Psoas muscle (tissue), 8 donors: ENCODE measurements around the gene KISS1R. TPM values are rescaled to one million over a fixed set of nuclear protein-coding genes. Genes with fewer than 3 reads are reported as not detected.
"Not testable (repeated sequence)": the region's sequence is repeated elsewhere in the genome, so short reads cannot be mapped to it uniquely, and the experiment has no call there.

Experiments used
- ATAC-seq, 4 donors: fragments of 200-7000 bp; cut with Tn5 transposase; one replicate each; pipeline ENCODE4 v1.9.1; 2020; ENCODE audit warnings: moderate library complexity in 3 of 4, mild to moderate bottlenecking in 2 of 4
- DNase-seq, 2 donors: peaks; one replicate each; pipeline ENCODE4 v3.0.0-alpha.2; 2020
- H3K27ac ChIP-seq: fragments of 200-600 bp; one replicate; pipeline ENCODE4 v1.8.0; 2022
- H3K27me3 ChIP-seq, 3 donors: fragments of 200-600 bp in 1 of 3; one replicate each; pipeline versions ENCODE4 v1.6.1 to v1.8.0; 2013 to 2022; ENCODE audit warnings: low read length in 2 of 3, mild to moderate bottlenecking in 2 of 3, moderate library complexity in 1 of 3; ENCODE audit not compliant: insufficient read depth in 3 of 3
- H3K36me3 ChIP-seq, 2 donors: fragments of 200-600 bp in 1 of 2; one replicate each; pipeline versions ENCODE4 v1.6.1 to v1.8.0; 2013 to 2022; ENCODE audit warnings: low read depth in 1 of 2, mild to moderate bottlenecking in 1 of 2, moderate library complexity in 1 of 2; ENCODE audit not compliant: insufficient read depth in 1 of 2
- H3K4me1 ChIP-seq: fragments of 200-600 bp; one replicate; pipeline ENCODE4 v1.8.0; 2022
- H3K4me3 ChIP-seq: fragments of 200-600 bp; one replicate; pipeline ENCODE4 v1.8.0; 2022; ENCODE audit warnings: mild to moderate bottlenecking
- H3K9me3 ChIP-seq: fragments of 200-600 bp; one replicate; pipeline ENCODE4 v1.8.0; 2022
- CTCF ChIP-seq: fragments of 200-600 bp; IDR thresholded peaks from one replicate; pipeline ENCODE4 v1.8.0; 2022; ENCODE audit warnings: antibody characterized with exemption
- WGBS, 3 donors: extraction: QIAGEN DNeasy Blood & Tissue Kit; methylation state at CpG; one replicate each; pipeline versions ENCODE4 v1.1.6 to v1.1.7; 2013; 5-methylcytosine and 5-hydroxymethylcytosine counted together
- intact Hi-C, 2 donors: fragments of 100-400 bp; cut with DNase I; formaldehyde crosslinking; loops; one replicate each; pipeline versions ENCODE4 v1.11.0 to v1.14.2; 2022
- polyA plus RNA-seq, 3 donors: library from polyadenylated mRNA; stranded (reverse); fragments of 200-250 nt; gene quantifications; one replicate each; pipeline ENCODE4 v1.2.3, GENCODE V29; 2013
- total RNA-seq, 4 donors: library from RNA; stranded (reverse); fragmentation: NEBNext Ultra II Directional in 2 of 4; extraction: Animal tissue kit (Norgen Biotek cat#: 25700) in 2 of 4; gene quantifications; one replicate each; pipeline versions ENCODE4 v1.2.1 to v1.2.4, GENCODE V29; 2021 to 2023
- donor health status: healthy with polysubstance abuse.
- donor health status: DM: no; HTN: no; CAD: no; lungs with moderate emphysema.
- donor health status: Bipolar disorder and iron deficiency.
- donor health status: healthy.
- donor health status: DM: yes; HTN: yes; CAD: no.
- donor health status: DM: no; HTN: no; CAD: no.
- donor health status: DM: no; HTN: no; CAD: no.
- donor health status: DM: yes; HTN: yes; CAD: no.

KISS1R gene
- total and polyA plus RNA-seq, 7 donors: 0.16 TPM; not detected in 6

GRCh38 chr19:876780-877314 is 40.3 kb upstream of the KISS1R start:
- TF ChIP-seq CTCF: no peak
- intact Hi-C loops: no loop called here
- H3K36me3 ChIP-seq: peaks cover 0 to 56% of the 10 kb centered on the region in 2 donors
- no peaks in the 10 kb centered on the region for H3K4me1 ChIP-seq
- H3K27me3 ChIP-seq: no peaks in the 10 kb centered on the region
- 88 to 93% (median 89%) methylated on average over 28 to 29 of the region's 29 CpGs for WGBS, 3 donors
- DNase-seq: no peak
- no peak overlapping the region for H3K27ac ChIP-seq
- H3K4me3 ChIP-seq: no peak overlapping the region
- ATAC-seq: no peak
- no peaks in the 10 kb centered on the region for H3K9me3 ChIP-seq

GRCh38 chr19:877992-878660 is 39.0 kb upstream of the KISS1R start:
- peaks cover 0 to 63% of the 10 kb centered on the region in 2 donors for H3K36me3 ChIP-seq
- DNase-seq, intact Hi-C loops, H3K27ac ChIP-seq, H3K4me3 ChIP-seq, H3K4me1 ChIP-seq, ATAC-seq, H3K27me3 ChIP-seq, H3K9me3 ChIP-seq: not testable (repeated sequence)
- WGBS, 3 donors: 86 to 94% (median 92%) methylated on average over 21 to 23 of the region's 23 CpGs

GRCh38 chr19:878751-879561 is 38.2 kb upstream of the KISS1R start:
- peaks cover 0 to 62% of the 10 kb centered on the region in 2 donors for H3K36me3 ChIP-seq
- H3K27ac ChIP-seq, H3K4me1 ChIP-seq, H3K4me3 ChIP-seq, H3K9me3 ChIP-seq, H3K27me3 ChIP-seq, ATAC-seq, intact Hi-C loops: not testable (repeated sequence)
- WGBS, 3 donors: 86 to 92% (median 90%) methylated on average over 21 to 24 of the region's 24 CpGs
- peak in 1 of 2 donors; percentile 44 for DNase-seq

- H3K4me1 ChIP-seq: no peaks in the 10 kb centered on the region
- no peak overlapping the region for H3K4me3 ChIP-seq
- no peak for TF ChIP-seq CTCF
- WGBS, 3 donors: 83 to 89% (median 89%) methylated on average over 37 of the region's 37 CpGs
- H3K36me3 ChIP-seq: peaks cover 0 to 61% of the 10 kb centered on the region in 2 donors
- intact Hi-C loops: no loop called here
- no peaks in the 10 kb centered on the region for H3K9me3 ChIP-seq
- H3K27ac ChIP-seq: no peak overlapping the region
- peak in 1 of 2 donors; percentile 50 for DNase-seq
- no peak for ATAC-seq
- no peaks in the 10 kb centered on the region for H3K27me3 ChIP-seq
Measured at GRCh38 chr19:879711-880438, 37.3 kb upstream of the KISS1R start.

- intact Hi-C loops: no loop called here
Measured at GRCh38 chr19:881385-882071, 35.6 kb upstream of the KISS1R start.

More at GRCh38 chr19:881385-882071, 35.6 kb upstream of the KISS1R start:
- H3K9me3 ChIP-seq: no peaks in the 10 kb centered on the region
- H3K4me3 ChIP-seq: no peak overlapping the region
- no peaks in the 10 kb centered on the region for H3K27me3 ChIP-seq
- 96 to 98% (median 97%) methylated on average over 34 of the region's 34 CpGs for WGBS, 3 donors
- H3K36me3 ChIP-seq: peaks cover 0 to 71% of the 10 kb centered on the region in 2 donors
- no peaks in the 10 kb centered on the region for H3K4me1 ChIP-seq
- no peak for ATAC-seq
- H3K27ac ChIP-seq: no peak overlapping the region
- no peak for TF ChIP-seq CTCF
- DNase-seq: peak in 1 of 2 donors; percentile 34
